Liver (tissue), 9 donors: Measurements from ENCODE around the gene FOSL2. TPM values are rescaled to one million over a fixed set of nuclear protein-coding genes. Genes with fewer than 3 reads are reported as not detected.

Experiments used
- DNase-seq: peaks from one replicate; pipeline ENCODE4 v3.0.0-alpha.2; 2017; ENCODE audit warnings: low spot score
- H3K27ac ChIP-seq, 2 donors: one replicate each; pipeline ENCODE4 v1.7.0; 2013; ENCODE audit warnings: inconsistent platforms in 2 of 2, low read length in 2 of 2, control low read depth in 1 of 2, low read depth in 1 of 2, mild to moderate bottlenecking in 1 of 2
- H3K27me3 ChIP-seq, 4 donors: one replicate each; pipeline versions ENCODE4 v1.6.1 to v1.7.0; 2013; ENCODE audit warnings: low read length in 3 of 4, inconsistent platforms in 1 of 4, mild to moderate bottlenecking in 1 of 4, moderate library complexity in 1 of 4; ENCODE audit not compliant: control insufficient read depth in 4 of 4, insufficient read depth in 4 of 4
- H3K36me3 ChIP-seq, 4 donors: one replicate each; pipeline versions ENCODE4 v1.6.1 to v1.7.0; 2013; ENCODE audit warnings: low read length in 3 of 4, mild to moderate bottlenecking in 3 of 4, low read depth in 1 of 4, moderate library complexity in 1 of 4; ENCODE audit not compliant: control insufficient read depth in 4 of 4, insufficient read depth in 3 of 4
- H3K4me1 ChIP-seq, 4 donors: one replicate each; pipeline versions ENCODE4 v1.6.1 to v1.7.0; 2013; ENCODE audit warnings: low read length in 3 of 4, mild to moderate bottlenecking in 3 of 4, moderate library complexity in 1 of 4; ENCODE audit not compliant: control insufficient read depth in 4 of 4, insufficient read depth in 4 of 4
- H3K4me3 ChIP-seq, 3 donors: one replicate each; pipeline versions ENCODE4 v1.6.1 to v1.7.0; 2013; ENCODE audit warnings: low read length in 3 of 3, control low read depth in 1 of 3, low read depth in 1 of 3, mild to moderate bottlenecking in 1 of 3
- H3K9ac ChIP-seq, 2 donors: one replicate each; pipeline ENCODE4 v1.7.0; 2013; ENCODE audit warnings: low read length in 2 of 2, mild to moderate bottlenecking in 2 of 2, moderate library complexity in 2 of 2, control low read depth in 1 of 2, low read depth in 1 of 2
- H3K9me3 ChIP-seq, 4 donors: one replicate each; pipeline versions ENCODE4 v1.6.1 to v1.7.0; 2013; ENCODE audit warnings: low read length in 3 of 4; ENCODE audit not compliant: control insufficient read depth in 4 of 4
- ATF3 ChIP-seq: IDR thresholded peaks from 2 replicates; pipeline ENCODE4 v1.6.1; 2016; ENCODE audit warnings: antibody characterized with exemption
- CTCF ChIP-seq: fragments of 150-350 bp; IDR thresholded peaks from 2 replicates; pipeline ENCODE4 v1.5.1; 2017; ENCODE audit warnings: improper control_type of control experiment, low read depth, low read length; ENCODE audit not compliant: missing input control
- EGR1 ChIP-seq, 2 donors: IDR thresholded peaks; 2 replicates each; pipeline ENCODE4 v1.6.1; 2016 to 2018; ENCODE audit warnings: antibody characterized with exemption in 2 of 2, low read depth in 2 of 2
- FOXA1 ChIP-seq: IDR thresholded peaks from 2 replicates; pipeline ENCODE4 v1.6.1; 2016; ENCODE audit warnings: antibody characterized with exemption
- FOXA2 ChIP-seq: IDR thresholded peaks from 2 replicates; pipeline ENCODE4 v1.6.1; 2016; ENCODE audit warnings: antibody characterized with exemption
- GABPA ChIP-seq, 2 donors: IDR thresholded peaks in 1 of 2; conservative IDR thresholded peaks in 1 of 2; 2 replicates each; pipeline ENCODE4 v1.6.1; 2016; ENCODE audit warnings: antibody characterized with exemption in 2 of 2, mild to moderate bottlenecking in 1 of 2, moderate library complexity in 1 of 2
- HNF4A ChIP-seq, 2 donors: conservative IDR thresholded peaks; 2 replicates each; pipeline ENCODE4 v1.6.1; 2016; ENCODE audit warnings: antibody characterized with exemption in 2 of 2, mild to moderate bottlenecking in 2 of 2
- HNF4G ChIP-seq: IDR thresholded peaks from 2 replicates; pipeline ENCODE4 v1.6.1; 2016; ENCODE audit warnings: antibody characterized with exemption
- JUND ChIP-seq, 2 donors: IDR thresholded peaks; 2 replicates each; pipeline ENCODE4 v1.6.1; 2016; ENCODE audit warnings: antibody characterized with exemption in 2 of 2
- MAX ChIP-seq: IDR thresholded peaks from 2 replicates; pipeline ENCODE4 v1.6.1; 2016; ENCODE audit warnings: antibody characterized with exemption
- NR2F2 ChIP-seq: IDR thresholded peaks from 2 replicates; pipeline ENCODE4 v1.6.1; 2016; ENCODE audit warnings: antibody characterized with exemption
- RAD21 ChIP-seq, 2 donors: IDR thresholded peaks; 2 replicates each; pipeline ENCODE4 v1.6.1; 2016; ENCODE audit warnings: antibody characterized with exemption in 2 of 2, mild to moderate bottlenecking in 2 of 2
- REST ChIP-seq: IDR thresholded peaks from 2 replicates; pipeline ENCODE4 v1.6.1; 2016; ENCODE audit warnings: antibody characterized with exemption, mild to moderate bottlenecking
- RXRA ChIP-seq, 2 donors: IDR thresholded peaks; 2 replicates each; pipeline ENCODE4 v1.6.1; 2017 to 2018; ENCODE audit warnings: antibody characterized with exemption in 2 of 2, mild to moderate bottlenecking in 1 of 2
- TAF1 ChIP-seq: conservative IDR thresholded peaks from 2 replicates; pipeline ENCODE4 v1.6.1; 2016; ENCODE audit warnings: antibody characterized with exemption, mild to moderate bottlenecking
- YY1 ChIP-seq: IDR thresholded peaks from 2 replicates; pipeline ENCODE4 v1.6.1; 2016; ENCODE audit warnings: antibody characterized with exemption, mild to moderate bottlenecking
- ZBTB33 ChIP-seq: IDR thresholded peaks from 2 replicates; pipeline ENCODE4 v1.6.1; 2016; ENCODE audit warnings: antibody characterized with exemption
- WGBS: extraction: QIAGEN DNeasy Blood & Tissue Kit; methylation state at CpG from one replicate; pipeline ENCODE4 v1.1.7; 2013; 5-methylcytosine and 5-hydroxymethylcytosine counted together
- polyA plus RNA-seq, 2 donors: library from polyadenylated mRNA; stranded (reverse) in 1 of 2; unstranded in 1 of 2; fragments of 200-250 nt in 1 of 2; fragments of >200 nt in 1 of 2; fragmentation: Nextera tagmentation in 1 of 2; extraction: Ambion mirVana in 1 of 2; gene quantifications; one replicate each; pipeline versions ENCODE4 v1.2.1 to v1.2.3, GENCODE V29; 2013 to 2015
- total RNA-seq, 2 donors: library from RNA; depleted of rRNA; stranded (reverse); fragments of >200 nt; gene quantifications; one replicate each; pipeline ENCODE4 v1.2.3, GENCODE V29; 2014
- donor health status: healthy.
- donor health status: healthy.
- donor health status: healthy.
- donor health status: healthy.
- donor health status: healthy.

FOSL2 gene
- total and polyA plus RNA-seq, 4 donors, result 1.9 to 10.7 (median 2.6) TPM

GRCh38 chr2:28425464-28425835, 32.8 kb downstream of the FOSL2 start:
- WGBS, result 76% methylated on average over 5 of the region's 5 CpGs
- no peak overlapping the region for H3K4me3 ChIP-seq
- H3K27me3 ChIP-seq, result no peaks in the 10 kb centered on the region
- no peak overlapping the region for H3K27ac ChIP-seq
- DNase-seq, result no peak
- TF ChIP-seq ZBTB33 (no peak), CTCF (no peak)
- no peaks in the 10 kb centered on the region for H3K4me1 ChIP-seq
- H3K9ac ChIP-seq, result no peak overlapping the region
- H3K36me3 ChIP-seq, result no peaks in the 10 kb centered on the region
- no peaks in the 10 kb centered on the region for H3K9me3 ChIP-seq

GRCh38 chr2:28427741-28428415, 35.2 kb downstream of the FOSL2 start:
- H3K9me3 ChIP-seq, result no peaks in the 10 kb centered on the region
- H3K9ac ChIP-seq, result no peak overlapping the region
- no peaks in the 10 kb centered on the region for H3K36me3 ChIP-seq
- H3K27ac ChIP-seq, result no peak overlapping the region
- 86% methylated on average over 10 of the region's 10 CpGs for WGBS
- H3K4me1 ChIP-seq, result no peaks in the 10 kb centered on the region
- H3K4me3 ChIP-seq, result no peak overlapping the region
- H3K27me3 ChIP-seq, result no peaks in the 10 kb centered on the region
- TF ChIP-seq RXRA (IDR thresholded peaks at IDR 0.05) (no peak), MAX (no peak), TAF1 (no peak), FOXA2 (no peak), FOXA1 (no peak), HNF4G (no peak), RAD21 (IDR thresholded peaks at IDR 0.05) (no peak)
- no peak for DNase-seq

- no peak for DNase-seq
- Histone ChIP-seq H3K9me3 (no peaks in the 10 kb centered on the region), H3K27me3 (no peaks in the 10 kb centered on the region), H3K9ac (no peak overlapping the region), H3K4me3 (no peak overlapping the region), H3K36me3 (no peaks in the 10 kb centered on the region), H3K27ac (no peak overlapping the region), H3K4me1 (no peaks in the 10 kb centered on the region)
- TF ChIP-seq EGR1 (IDR thresholded peaks at IDR 0.05; ENCODE audit: low read depth in 2 of 2) (no peak), REST (no peak), ATF3 (no peak), MAX (no peak), JUND (IDR thresholded peaks at IDR 0.05) (no peak), YY1 (no peak), GABPA (IDR thresholded peaks at IDR 0.05 in 1 of 2, conservative IDR thresholded peaks at IDR 0.05 in 1 of 2) (no peak), NR2F2 (no peak), HNF4A (conservative IDR thresholded peaks at IDR 0.05) (no peak), FOXA2 (no peak), CTCF (no peak), RAD21 (IDR thresholded peaks at IDR 0.05) (no peak), TAF1 (no peak), HNF4G (no peak)
- 94% methylated on average over 3 of the region's 3 CpGs for WGBS
These were observed 35.8 kb downstream of the FOSL2 start for GRCh38 chr2:28428486-28428885.
